Calu3 (cell line): ENCODE measurements around the gene RNF123. TPM values are rescaled to one million over a fixed set of nuclear protein-coding genes. Genes with fewer than 3 reads are reported as not detected.
A peak's percentile ranks its signal among the peaks of the same experiment; 100 is the strongest.
"Not testable (repeated sequence)": the region's sequence is repeated elsewhere in the genome, so short reads cannot be mapped to it uniquely, and the experiment has no call there.

Experiments
- BruUV-seq: library from RNA; stranded (reverse); fragments of 400-500 nt; replicated peaks from 2 replicates; lab custom pipeline; 2021; lab: Mats Ljungman, UMichigan
- CTCF ChIA-PET: fragments of 300-600 bp; sonication (Branson Sonifier 250); formaldehyde crosslinking; loops from one replicate; lab custom pipeline; 2022; ENCODE audit warnings: antibody characterized with exemption; lab: Charles Lee
- DNase-seq: peaks from one replicate; pipeline ENCODE4 v3.0.0; 2022
- H3K27ac Mint-ChIP-seq: one replicate; pipeline ENCODE4 v1.8.0; 2022; ENCODE audit warnings: mixed read lengths; ENCODE audit not compliant: unreplicated experiment
- H3K27me3 Mint-ChIP-seq: one replicate; pipeline ENCODE4 v1.8.0; 2022; ENCODE audit warnings: mixed read lengths; ENCODE audit not compliant: unreplicated experiment
- H3K36me3 Mint-ChIP-seq: one replicate; pipeline ENCODE4 v1.8.0; 2022; ENCODE audit warnings: mild to moderate bottlenecking, moderate library complexity, mixed read lengths; ENCODE audit not compliant: insufficient read depth, unreplicated experiment
- H3K4me1 Mint-ChIP-seq: one replicate; pipeline ENCODE4 v1.8.0; 2022; ENCODE audit warnings: mild to moderate bottlenecking, low read depth, mixed read lengths; ENCODE audit not compliant: unreplicated experiment
- H3K4me3 Mint-ChIP-seq: one replicate; pipeline ENCODE4 v1.8.0; 2022; ENCODE audit warnings: mild to moderate bottlenecking, low read depth, moderate library complexity, mixed read lengths; ENCODE audit not compliant: unreplicated experiment
- H3K9me3 Mint-ChIP-seq: one replicate; pipeline ENCODE4 v1.8.0; 2022; ENCODE audit warnings: low read depth, mixed read lengths; ENCODE audit not compliant: unreplicated experiment
- CTCF ChIP-seq: fragments of 200-600 bp; IDR thresholded peaks from one replicate; pipeline ENCODE4 v1.8.0; 2022; ENCODE audit warnings: antibody characterized with exemption; ENCODE audit not compliant: unreplicated experiment
- intact Hi-C: fragments of 100-400 bp; cut with micrococcal nuclease; formaldehyde crosslinking; loops from one replicate; pipeline ENCODE4 v1.10.0; 2022; ENCODE audit not compliant: unreplicated experiment
- total RNA-seq: library from RNA; stranded (reverse); gene quantifications from 2 replicates; pipeline ENCODE4 v1.2.3, GENCODE V29; 2022

Gene RNF123
- total RNA-seq, 1 experiment from 2014 or later: 52.5 TPM

DNA sequence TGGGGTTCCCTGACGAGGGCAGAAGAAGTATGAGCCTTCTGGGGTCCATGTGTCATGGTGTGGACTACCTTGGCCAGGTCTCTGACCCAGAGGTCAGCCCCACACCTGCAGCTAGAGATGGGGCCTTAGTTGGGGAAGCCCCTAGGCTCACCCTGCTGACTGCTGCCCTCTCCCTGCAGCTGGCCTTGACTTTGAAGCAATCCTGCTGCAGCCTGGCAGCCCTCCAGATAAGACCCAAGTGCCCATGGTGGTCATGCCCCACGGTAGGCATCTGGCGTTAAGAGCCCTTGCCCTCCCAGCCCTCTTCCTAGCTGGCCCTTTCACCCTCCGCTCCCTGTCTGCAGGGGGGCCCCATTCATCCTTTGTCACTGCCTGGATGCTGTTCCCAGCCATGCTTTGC lies 7.8 kb upstream of the RNF123 start:
- Mint-ChIP-seq H3K4me3 (no peak overlapping the region), H3K27ac (no peak overlapping the region), H3K9me3 (no peaks in the 10 kb centered on the region), H3K36me3 (peaks cover 12% of the 10 kb centered on the region), H3K27me3 (no peaks in the 10 kb centered on the region), H3K4me1 (no peaks in the 10 kb centered on the region)
- no peak for TF ChIP-seq CTCF
- no peak for DNase-seq
- intact Hi-C loops: no loop called here
- CTCF ChIA-PET: no interaction called here
- BruUV-seq: no TSS peak

GRCh38 chr3:49683162-49683561 lies 6.2 kb upstream of the RNF123 start:
- DNase-seq: no peak
- intact Hi-C loops: no loop called here
- H3K36me3 Mint-ChIP-seq: peaks cover 19% of the 10 kb centered on the region
- no peak overlapping the region for H3K27ac Mint-ChIP-seq
- H3K4me1 Mint-ChIP-seq: no peaks in the 10 kb centered on the region
- no TSS peak for BruUV-seq
- CTCF ChIA-PET: interaction anchor here (0.6 kb wide), 1 partner anchor 143 kb away, joined by 4 read pairs; no protein-coding TSS in a partner anchor
- H3K27me3 Mint-ChIP-seq: no peaks in the 10 kb centered on the region
- no peak for TF ChIP-seq CTCF
- H3K4me3 Mint-ChIP-seq: no peak overlapping the region
- no peaks in the 10 kb centered on the region for H3K9me3 Mint-ChIP-seq

DNA sequence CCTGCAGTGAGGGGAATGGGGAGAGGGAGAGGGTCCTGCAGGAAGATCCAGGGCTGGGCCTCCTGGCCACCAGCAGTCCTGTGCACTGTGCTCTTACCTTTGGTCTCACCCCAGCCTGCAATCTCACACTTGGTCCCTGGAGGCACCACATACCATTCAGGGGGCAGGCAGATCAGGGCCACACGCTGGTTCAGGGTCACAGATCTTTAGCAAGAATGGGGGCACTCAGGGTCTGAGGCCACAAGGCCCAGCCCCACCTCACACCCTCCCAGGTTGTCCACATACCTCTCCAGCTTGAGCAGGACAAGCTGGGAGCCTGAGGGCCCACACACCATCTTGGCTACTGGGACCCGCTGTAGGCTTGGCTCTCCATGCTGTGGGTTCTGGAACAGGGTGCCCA lies 4.9 kb upstream of the RNF123 start:
- H3K4me3 Mint-ChIP-seq, DNase-seq: not testable (repeated sequence)
- peaks cover 31% of the 10 kb centered on the region for H3K36me3 Mint-ChIP-seq

GRCh38 chr3:49685103-49685502 lies 4.3 kb upstream of the RNF123 start:
- BruUV-seq, H3K4me3 Mint-ChIP-seq, intact Hi-C loops, H3K4me1 Mint-ChIP-seq, CTCF ChIA-PET, H3K9me3 Mint-ChIP-seq, DNase-seq, H3K27ac Mint-ChIP-seq, H3K27me3 Mint-ChIP-seq: not testable (repeated sequence)
- peaks cover 38% of the 10 kb centered on the region for H3K36me3 Mint-ChIP-seq

More for the DNA sequence above, 4.9 kb upstream of the RNF123 start:
- BruUV-seq, H3K9me3 Mint-ChIP-seq, H3K27me3 Mint-ChIP-seq, H3K27ac Mint-ChIP-seq, H3K4me1 Mint-ChIP-seq, CTCF ChIA-PET, intact Hi-C loops: not testable (repeated sequence)

DNA sequence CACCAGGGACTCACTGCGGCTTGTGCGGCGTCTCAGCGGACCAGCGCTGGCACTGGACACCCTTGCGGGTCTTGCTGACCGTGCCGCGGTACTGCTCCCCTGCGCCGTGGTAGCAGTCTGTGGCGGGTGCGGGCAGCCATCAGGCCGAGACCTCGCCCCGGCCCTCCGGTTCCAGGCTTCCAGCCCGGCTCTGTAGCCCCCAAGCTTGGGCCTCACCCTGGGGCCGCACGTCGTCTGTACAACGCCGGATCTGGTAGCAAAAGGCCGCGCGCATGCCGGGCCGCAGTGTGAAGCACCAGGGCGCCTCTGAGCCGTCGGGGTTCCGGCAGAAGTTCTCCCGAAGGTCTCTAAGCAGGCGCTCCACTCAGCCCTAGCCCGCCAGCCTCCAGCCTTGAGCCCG lies 3.5 kb upstream of the RNF123 start:
- peaks cover 43% of the 10 kb centered on the region for H3K36me3 Mint-ChIP-seq
- intact Hi-C loops, H3K27me3 Mint-ChIP-seq, BruUV-seq, CTCF ChIA-PET, H3K4me1 Mint-ChIP-seq, H3K4me3 Mint-ChIP-seq, H3K9me3 Mint-ChIP-seq, DNase-seq, H3K27ac Mint-ChIP-seq: not testable (repeated sequence)

DNA sequence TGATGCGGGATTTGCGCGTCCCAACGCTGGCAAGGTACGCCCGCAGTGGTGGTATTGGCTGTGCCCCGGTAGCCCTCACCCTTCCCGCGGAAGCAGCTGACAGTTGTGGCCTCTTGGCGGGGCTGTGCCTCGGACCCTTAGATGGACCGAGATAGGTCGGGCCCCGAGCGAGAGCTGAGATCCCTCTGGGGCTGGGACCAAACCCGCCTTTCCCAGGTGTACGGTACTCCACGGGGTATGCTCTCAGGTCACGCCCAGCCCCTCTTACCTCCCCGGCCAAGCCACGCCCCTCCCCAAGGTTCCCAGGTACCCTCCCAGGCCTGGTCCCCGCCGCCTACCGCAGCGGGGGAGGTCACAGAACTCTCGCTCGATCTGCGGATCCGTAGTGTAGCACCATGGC lies 3.0 kb upstream of the RNF123 start:
- H3K27me3 Mint-ChIP-seq, BruUV-seq, intact Hi-C loops, H3K9me3 Mint-ChIP-seq, DNase-seq, CTCF ChIA-PET: not testable (repeated sequence)
- peak overlapping the region; percentile 17 for H3K27ac Mint-ChIP-seq
- peaks cover 46% of the 10 kb centered on the region for H3K36me3 Mint-ChIP-seq
- H3K4me3 Mint-ChIP-seq: peak overlapping the region; percentile 66
- peaks cover 10% of the 10 kb centered on the region for H3K4me1 Mint-ChIP-seq

DNA sequence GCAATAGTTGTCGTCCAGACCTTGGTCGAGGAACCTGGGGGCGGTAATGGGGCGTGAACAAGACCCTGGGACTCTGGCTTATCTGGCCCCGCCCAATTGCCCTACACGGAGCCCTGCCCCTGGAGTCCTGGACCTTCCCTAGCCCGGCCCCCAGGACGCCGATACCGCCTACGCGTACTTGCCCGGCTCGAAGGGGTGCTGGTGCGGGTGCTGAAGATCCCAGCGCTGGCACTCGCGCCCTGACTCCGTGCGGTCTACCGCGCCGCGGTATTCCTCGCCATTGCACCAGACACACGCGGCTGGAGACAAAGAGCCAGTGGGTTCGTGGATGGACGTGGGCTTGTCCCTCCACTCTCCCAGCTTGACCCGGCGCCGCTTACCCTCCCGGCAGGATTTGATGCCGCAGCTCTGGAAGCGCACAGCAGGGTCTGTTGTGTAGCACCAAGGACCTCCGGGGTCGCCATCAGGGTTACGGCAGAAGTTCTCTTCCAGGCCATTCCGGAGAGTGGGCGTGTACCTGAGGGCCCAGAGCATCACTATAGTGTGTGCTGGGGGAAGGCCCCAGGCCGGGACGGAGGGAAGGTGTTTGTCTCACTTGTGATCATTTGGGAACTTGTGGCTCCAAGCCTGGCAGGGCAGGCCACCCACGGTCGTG lies 2.5 kb upstream of the RNF123 start:
- H3K27me3 Mint-ChIP-seq, intact Hi-C loops, CTCF ChIA-PET, H3K9me3 Mint-ChIP-seq: not testable (repeated sequence)
- Mint-ChIP-seq H3K27ac (peak overlapping the region; percentile 17), H3K4me1 (peaks cover 10% of the 10 kb centered on the region), H3K4me3 (peak overlapping the region; percentile 66), H3K36me3 (peaks cover 46% of the 10 kb centered on the region)
- DNase-seq: peak; percentile 78
- BruUV-seq: TSS peak; percentile 3

DNA sequence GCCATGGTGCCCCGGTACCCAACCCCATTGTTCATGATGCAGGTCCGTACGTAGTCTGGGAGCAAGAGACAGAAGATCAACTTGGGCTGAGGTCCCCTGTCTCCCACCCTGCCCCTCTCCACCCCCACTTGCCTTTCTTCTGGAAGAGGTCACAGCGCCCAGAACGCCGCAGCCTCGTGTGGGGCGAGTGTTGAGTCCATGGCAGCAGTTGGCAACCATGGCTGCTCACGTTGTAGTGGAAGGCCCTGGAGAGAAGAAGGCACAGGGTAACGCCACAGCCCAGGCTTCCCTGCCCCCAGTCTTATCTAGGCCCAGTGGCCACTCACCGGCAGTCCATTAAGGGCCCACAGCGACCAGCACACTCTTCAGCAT lies 1.9 kb upstream of the RNF123 start:
- H3K27ac Mint-ChIP-seq, CTCF ChIA-PET, H3K27me3 Mint-ChIP-seq, intact Hi-C loops, BruUV-seq, H3K9me3 Mint-ChIP-seq, DNase-seq: not testable (repeated sequence)
- H3K36me3 Mint-ChIP-seq: peaks cover 46% of the 10 kb centered on the region
- peaks cover 10% of the 10 kb centered on the region for H3K4me1 Mint-ChIP-seq
- peak overlapping the region; percentile 66 for H3K4me3 Mint-ChIP-seq
